ENCODE measurements around the gene SKAP2. TPM values are rescaled to one million over a fixed set of nuclear protein-coding genes. Genes with fewer than 3 reads are reported as not detected.

Gene SKAP2
- 10 to 100 TPM; 27.5 to 45.2 (median 31.9) TPM for total RNA-seq

- TF ChIP-seq CTCF (IDR thresholded peaks at IDR 0.05; ENCODE audit: low read depth), result no peak
Measured at GRCh38 chr7:26864309-26865093, at the start of gene SKAP2. SKAP2 (minus strand) TSS chr7:26864590; CDS start chr7:26864429, 161 bp downstream.

DNA sequence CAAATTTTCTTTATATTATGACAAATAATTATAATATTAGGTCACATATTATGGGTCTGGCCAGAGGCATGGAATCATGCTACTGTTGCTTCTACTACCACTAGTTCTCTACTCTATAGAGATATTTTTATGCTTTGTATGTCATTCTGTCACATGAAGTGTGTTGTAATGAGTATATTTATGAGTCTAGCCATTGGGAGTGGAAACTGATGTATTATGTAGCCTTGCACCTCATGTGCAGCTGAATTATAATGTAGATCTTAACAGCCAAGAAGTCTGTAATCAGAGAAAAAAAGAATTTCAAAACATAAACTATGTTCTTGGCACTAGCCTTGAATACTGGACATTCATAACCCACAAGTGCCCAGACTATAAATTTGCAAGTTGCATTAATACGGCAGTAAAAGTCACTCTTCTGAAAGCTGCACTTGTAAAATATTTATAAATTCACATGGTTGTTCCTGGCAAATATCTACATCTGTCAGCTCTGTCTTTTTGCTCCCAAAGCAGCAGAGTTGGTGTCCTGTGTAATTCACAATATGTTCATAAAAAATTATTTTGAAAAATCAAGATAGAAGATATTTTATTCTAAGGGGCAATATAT, 48.6 kb upstream of the SKAP2 start:
- no peak for TF ChIP-seq CTCF (IDR thresholded peaks at IDR 0.05; ENCODE audit: low read depth)

DNA sequence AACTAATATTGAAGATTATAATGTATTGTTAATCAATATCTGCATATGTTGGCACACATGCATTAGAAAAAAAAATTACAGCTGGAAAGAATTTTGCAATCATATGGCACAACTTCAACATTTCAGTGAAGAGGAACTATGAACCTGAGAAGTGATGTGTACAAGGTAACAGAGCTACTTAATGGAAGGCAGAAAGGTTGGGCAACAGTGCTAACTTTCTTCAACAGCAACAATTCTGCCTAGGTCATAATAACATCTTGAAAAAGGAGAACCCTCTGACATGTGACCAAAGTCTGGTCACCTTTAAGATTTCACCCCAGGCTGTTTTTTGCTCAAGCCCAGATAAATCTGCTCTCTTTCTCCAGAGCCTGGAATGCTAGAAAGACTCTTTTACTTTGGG, 47.9 kb upstream of the SKAP2 start:
- no peak for TF ChIP-seq CTCF (IDR thresholded peaks at IDR 0.05; ENCODE audit: low read depth)

GRCh38 chr7:26910221-26910620, 45.8 kb upstream of the SKAP2 start:
- no peak for TF ChIP-seq CTCF (IDR thresholded peaks at IDR 0.05; ENCODE audit: low read depth)

GRCh38 chr7:26900251-26900650, 35.9 kb upstream of the SKAP2 start:
- TF ChIP-seq CTCF (IDR thresholded peaks at IDR 0.05; ENCODE audit: low read depth), result no peak

DNA sequence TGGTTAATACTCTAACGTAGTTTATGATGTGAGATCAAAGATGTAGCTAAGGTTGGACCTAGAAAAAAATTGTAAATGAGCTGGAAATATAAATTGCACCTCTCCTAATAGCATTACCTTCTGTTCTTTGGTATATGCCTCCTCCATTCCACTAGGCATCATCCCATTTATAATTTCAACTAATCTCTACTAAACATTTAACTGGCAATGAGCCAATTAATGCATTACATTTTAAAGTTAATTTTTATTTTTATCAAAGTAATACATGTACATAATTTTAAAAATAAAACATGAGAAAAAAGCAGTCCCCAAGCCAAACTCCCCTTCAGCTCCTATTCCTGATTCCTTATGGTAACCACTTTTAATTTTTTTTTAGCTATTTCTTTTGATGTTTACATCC, 35.1 kb upstream of the SKAP2 start:
- no peak for TF ChIP-seq CTCF (IDR thresholded peaks at IDR 0.05; ENCODE audit: low read depth)

- no peak for TF ChIP-seq CTCF (IDR thresholded peaks at IDR 0.05; ENCODE audit: low read depth)
Measured at GRCh38 chr7:26898891-26899290, 34.5 kb upstream of the SKAP2 start.

Data from subcutaneous adipose tissue (tissue), 4 donors.